IPS DF 4.7 (cell line): ENCODE results near the gene SERPINB6.
"Not testable (repeated sequence)": the region's sequence is repeated elsewhere in the genome, so short reads cannot be mapped to it uniquely, and the experiment has no call there.

Source experiments
- DNase-seq: peaks from one replicate; pipeline ENCODE4 v3.0.0-alpha.2; 2013; ENCODE audit warnings: low spot score; ENCODE audit errors: extremely low read depth

SERPINB6 gene

DNA sequence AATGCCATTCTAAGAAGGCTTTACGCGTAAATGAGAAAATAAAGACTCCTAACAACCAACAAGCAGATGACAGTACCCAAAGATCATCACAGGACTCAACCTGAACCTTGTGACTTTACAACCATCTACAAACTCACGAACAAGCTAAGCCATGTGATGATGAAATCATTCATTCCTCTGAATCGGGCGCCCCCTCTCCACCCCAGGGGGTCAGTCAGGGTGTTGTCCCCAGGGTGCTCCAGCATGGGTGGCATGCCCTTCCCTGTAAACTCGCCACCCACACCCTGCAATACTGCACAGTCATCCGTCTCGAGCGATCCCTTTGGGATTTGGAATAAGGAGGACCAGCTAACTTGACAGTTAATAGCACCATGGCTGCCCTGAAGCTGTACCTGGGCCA is 12.6 kb downstream of the SERPINB6 start:
- DNase-seq, result no peak

DNA sequence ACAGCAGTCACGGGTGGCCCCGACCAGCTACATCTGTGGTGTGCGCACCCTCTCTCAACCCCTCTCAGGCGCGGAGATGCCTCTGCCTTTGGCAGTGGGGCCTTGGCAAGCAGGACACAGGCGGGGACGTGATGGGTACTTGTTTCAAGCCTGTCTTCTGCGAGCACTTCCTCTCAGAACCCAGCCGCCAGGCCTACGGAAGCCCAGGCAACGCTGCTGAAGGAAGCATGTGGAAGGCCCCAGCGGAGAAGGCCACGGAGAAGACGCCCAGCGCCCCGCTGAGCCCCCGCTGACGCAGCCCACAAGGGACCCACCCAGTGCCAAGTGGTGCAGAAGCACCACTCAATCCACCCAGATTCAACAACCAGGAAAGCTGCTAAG is 13.0 kb downstream of the SERPINB6 start:
- DNase-seq, result no peak

DNA sequence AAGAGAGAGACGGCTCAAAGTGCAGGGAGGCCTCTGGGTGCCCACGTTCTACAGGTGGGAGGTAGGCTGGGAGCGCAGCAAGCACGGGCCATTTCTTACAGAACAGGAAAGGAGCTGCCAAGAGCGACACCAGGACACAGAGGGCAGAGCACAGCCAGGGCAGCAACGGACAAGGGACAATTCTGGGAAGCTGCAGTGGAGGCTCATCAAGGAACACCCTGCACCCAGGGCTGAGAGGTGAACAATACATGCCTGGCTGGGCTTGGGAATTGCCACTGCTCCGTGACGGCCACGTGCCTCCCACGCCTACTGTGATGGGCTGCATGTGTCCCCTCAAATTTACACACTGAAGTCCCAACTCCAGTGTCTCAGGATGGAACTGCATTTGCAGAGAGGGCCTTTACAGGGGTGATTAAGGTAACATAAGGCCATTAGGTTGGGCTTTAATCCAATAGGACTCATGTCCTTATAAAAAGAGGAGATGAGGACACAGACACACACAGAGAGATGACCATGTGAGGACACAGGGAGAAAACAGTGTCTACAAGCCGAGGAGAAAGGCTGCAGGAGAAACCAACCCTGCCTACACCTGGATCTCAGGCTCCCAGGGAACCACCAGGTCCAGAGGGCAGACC is 13.6 kb downstream of the SERPINB6 start:
- no peak for DNase-seq

DNA sequence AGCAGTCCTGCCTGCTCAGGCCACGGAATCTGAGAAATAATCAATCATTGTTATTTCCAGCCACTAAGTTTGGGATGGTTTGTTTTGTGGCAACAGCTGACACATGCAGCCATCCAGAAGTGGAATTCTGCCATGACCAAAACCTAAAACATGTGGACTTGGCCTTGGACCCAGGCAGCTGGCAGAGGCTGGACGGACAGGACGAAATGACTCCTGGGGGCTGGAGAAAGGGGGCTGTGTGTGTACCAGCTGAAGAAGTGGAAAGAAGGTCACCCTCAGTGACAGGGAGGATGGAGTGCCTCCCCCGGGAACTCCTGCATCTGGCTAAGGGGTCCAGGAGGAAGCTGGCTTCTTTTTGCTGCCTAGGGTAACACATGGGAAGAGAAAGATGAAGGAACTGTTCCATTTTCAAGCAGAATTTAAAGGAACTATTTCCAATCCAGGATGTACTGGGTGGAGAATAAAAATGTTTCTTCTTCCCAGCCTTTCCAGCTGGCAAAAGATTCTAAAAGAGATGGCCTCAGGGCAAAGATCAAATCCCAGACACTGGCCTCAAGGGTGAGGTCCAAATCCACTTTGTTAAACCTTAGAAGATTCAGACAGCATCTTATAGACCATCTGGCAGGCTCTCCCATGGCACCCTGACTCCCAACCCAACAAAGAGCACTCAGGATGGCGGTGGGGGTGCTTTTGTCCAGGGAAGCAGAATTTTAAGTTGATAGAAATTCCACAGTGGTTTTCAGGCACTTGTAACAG is 14.3 kb downstream of the SERPINB6 start:
- no peak for DNase-seq

DNA sequence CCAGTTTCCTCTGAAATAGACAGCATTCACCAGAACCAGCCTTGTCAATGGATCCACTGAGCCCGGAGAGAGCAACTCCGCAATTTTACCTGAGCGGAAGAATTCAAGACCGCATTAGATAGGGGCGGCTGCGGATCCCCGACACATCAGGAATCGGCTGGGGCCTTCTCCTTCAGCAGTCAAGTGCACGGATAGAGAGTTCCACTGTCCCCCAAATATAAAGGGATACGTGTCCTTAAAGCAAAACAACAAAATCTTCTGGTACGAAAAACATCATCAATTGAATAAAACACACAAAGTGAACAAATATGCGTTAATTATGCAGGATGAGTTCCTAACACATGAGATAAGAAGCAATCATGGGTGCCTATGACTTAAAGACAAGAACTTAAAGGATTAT is 18.3 kb downstream of the SERPINB6 start:
- DNase-seq, result no peak

DNA sequence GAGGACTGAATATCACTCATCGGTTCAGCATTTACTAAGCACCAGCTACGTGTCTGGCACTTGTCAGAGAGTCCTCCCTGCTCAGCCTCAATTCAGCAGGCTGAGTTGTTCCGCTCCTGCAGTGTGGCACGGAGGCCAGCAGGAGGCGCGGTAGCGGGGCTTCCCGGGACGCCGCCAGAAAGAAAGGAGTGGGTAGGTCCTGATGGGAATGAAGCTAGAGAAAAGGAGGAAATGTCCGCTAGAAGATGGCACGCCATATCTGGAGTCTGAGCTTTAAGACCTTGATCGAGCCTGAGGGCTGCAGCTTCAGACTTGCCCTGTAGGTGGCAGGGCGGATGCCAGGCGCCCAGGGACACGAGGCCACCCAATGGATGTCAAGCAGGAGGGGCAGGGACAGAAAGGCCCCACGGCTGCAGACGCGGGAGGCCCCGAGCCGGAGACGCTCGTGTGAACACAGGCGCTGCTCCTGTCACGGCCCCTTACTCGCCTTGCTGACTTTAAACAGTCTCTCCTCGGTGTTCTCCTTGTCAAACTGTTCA is 18.7 kb downstream of the SERPINB6 start:
- peak; percentile 93 for DNase-seq

DNA sequence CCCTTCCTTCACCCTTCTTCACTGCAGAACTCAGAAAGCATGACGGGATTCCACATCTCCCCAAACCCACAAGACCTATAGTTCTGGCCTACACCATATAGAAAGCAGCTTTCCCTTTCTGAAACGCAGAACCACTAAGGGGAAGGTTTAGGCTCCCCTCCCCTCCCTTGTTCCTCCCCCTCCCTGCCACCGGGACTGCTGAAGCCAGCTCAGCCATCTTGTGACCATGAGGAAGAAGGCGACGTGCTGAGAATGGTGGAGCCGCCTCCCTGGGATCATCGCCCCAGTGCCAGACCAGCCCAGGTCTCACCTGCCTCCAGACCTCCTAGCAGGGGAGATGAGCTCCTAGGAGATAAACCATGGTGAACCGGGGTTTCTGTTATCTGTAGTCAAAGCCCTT is 19.6 kb downstream of the SERPINB6 start:
- DNase-seq, result no peak

DNA sequence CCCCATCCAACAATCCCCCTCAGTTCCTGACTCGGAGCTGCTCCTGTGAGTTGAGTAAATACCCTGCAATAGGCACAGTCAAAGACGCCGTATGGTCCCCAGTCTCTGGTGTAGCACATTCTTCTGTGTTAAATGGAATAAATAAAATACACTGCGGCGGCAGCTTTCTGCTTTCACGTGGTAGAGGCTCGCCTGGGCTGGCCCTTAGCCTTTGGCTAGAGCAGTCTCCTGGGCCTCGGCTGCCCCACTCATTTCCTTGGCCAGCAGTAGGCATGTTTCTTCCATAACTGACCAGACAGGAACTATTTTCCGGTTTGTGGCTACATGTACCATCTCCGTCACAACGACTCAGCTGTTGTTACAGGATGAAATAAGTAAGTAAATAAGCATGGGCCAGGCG is 20.7 kb downstream of the SERPINB6 start:
- no peak for DNase-seq

DNA sequence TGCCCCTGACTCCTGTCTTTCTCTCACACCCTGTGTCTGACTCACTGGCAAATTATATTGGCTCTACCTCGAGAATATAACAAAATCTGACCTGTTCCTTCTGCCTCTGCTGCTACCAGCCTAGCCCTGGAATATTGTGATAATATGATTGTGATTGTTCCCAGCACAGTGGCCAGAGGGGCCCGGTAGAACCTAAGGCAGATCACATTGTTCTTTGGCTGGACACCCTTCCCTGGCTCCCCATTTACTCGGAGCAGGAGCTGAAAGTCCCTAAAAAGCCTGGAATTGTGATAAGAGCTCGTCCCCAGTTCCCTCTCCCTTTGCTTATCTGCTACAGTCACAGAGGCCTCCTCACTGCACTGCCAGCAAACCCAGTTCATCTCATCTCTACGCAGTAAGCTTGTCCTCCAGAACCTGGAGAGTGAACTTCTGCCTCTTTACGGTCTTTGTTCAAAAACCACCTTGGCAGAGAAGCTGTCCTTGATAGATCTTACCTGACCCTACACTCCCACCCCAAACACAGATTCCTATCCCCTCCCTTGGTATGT is 21.8 kb downstream of the SERPINB6 start:
- DNase-seq, result no peak

DNA sequence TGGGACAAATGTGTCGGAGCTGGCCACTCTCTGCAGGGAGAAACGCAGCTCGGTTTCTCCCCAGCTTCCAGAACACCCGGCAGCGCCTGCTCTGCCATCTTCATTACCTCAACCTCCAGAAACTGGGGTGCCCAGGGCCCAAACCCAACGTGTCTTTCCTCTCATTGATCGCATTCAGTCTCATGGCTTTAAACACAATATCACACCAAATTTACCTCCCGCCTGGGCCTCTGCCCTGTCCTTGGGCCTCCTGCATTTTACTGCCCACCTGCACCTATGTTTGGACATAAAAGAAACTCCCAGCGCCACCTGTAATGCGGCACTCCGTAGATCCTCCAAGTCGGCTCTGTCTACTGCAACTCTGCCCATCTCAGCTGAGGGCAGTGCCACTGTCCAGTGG is 22.2 kb downstream of the SERPINB6 start:
- DNase-seq, result no peak

DNA sequence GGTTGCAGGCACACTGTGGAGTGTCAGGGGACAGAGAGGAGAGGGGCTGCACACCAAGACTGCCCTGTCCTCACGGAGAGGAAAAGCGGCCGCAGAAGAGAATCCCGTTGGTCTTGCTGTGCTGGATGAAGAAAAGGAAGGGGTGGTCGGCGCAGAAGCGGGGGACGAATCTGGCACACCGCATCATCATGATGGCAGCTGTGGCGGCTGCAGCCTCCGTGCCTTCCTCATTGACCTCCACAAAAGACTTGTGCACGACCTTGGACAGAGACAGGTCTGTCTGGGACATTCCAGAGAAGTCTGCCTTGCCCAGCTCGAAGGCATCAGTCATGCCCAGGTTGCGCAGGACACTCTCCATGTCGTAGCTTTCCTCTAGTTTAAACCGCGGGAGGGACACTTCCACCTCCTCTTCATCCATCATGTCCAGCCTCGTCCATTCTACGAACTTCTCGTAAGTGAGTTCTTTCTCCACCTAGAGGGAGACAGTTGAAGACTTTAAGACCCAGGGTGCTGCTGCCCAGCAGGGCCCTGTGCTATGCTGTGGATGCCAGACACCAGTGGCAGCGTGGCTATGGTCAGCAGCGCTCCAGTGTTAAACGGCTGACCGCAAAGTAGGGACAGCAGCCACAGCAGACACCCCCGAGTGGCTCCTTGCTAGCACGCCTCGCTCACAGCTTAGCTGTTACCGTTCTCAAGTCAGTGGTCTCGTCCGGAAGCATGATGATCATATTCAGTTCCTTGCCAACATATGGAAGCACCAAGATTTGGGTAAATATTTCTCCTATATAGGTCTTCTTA is 22.9 kb downstream of the SERPINB6 start:
- DNase-seq, result no peak

DNA sequence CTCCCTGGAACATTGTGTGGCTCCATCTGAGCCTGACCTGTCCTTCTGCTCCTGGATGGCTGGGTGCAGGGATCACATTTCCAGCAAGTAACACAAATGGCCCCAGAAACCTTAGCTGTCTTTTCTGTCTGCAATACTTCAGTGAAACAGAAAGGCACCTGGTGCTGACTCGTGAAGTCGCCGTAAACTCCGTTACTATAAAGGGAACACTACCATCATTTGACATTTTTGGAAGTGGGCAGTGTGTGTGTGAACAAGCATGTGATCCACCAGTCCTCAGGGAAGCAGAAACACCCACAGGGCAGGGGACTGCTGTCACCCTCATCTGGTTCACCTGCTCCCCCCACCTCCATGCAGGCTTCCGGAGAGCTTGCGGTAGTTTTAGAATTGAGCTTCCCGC is 23.9 kb downstream of the SERPINB6 start:
- DNase-seq, result no peak

DNA sequence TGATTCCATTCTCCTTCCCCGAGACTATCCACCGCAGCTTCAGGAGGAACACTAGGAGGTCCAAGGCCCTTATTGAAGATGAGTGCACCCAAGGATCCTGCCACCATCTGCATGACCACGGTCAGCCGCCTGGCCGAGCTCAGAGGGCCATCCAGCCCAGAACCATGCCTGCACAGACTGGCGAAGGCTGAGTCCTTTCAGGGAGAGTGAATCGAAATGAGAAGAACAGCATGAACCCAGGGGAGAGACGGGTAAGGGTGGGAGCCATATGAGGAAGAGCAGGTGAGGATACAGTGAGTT is 26.3 kb downstream of the SERPINB6 start:
- DNase-seq, result no peak

DNA sequence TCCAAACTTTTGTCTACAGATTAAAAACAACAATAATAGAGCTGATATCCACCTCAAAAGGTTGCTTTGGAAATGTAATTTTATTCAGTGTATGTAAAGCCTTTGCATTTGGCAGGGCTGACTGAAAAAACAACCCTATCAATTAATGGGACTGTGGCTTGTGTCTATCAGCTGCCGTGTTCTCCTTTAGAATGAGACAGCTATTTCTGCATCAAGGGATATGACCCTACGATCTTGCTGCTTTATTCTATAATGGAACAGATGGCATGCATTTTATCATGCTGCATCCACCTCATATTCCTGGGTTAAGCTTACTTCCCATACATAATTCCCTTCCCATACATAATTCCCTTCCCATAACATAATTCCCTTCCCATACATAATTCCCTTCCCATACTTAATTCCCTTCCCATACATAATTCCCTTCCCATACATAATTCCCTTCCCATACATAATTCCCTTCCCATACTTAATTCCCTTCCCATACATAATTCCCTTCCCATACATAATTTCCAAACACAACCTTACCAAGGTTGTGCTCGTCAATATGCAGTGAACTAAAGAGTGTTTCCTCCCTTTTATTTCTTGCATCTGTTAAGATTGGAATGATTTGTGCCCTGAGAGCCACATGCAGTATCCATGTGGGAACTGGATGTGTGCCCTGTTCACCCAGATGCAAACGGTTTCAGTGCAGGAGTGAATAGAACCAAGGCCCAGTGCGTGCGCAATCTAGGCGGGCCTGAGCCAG is 26.8 kb downstream of the SERPINB6 start:
- DNase-seq, result no peak

DNA sequence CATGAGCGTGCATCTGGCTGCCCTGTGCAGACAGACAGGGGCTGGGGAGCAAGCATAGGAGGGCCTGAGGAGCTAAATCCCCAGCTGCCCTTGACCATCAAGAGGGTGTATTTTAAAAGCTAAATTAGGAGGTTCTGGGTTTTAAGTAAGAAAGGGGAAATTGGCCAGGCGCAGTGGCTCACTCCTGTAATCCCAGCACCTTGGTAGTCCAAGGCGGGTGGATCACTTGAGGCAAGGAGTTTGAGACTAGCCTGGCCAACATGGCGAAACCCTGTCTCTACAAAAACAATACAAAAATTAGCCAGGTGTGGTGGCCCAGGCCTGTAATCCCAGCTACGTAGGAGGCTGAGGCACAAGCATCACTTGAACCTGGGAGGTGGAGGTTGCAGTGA is 27.8 kb downstream of the SERPINB6 start:
- DNase-seq, result no peak

DNA sequence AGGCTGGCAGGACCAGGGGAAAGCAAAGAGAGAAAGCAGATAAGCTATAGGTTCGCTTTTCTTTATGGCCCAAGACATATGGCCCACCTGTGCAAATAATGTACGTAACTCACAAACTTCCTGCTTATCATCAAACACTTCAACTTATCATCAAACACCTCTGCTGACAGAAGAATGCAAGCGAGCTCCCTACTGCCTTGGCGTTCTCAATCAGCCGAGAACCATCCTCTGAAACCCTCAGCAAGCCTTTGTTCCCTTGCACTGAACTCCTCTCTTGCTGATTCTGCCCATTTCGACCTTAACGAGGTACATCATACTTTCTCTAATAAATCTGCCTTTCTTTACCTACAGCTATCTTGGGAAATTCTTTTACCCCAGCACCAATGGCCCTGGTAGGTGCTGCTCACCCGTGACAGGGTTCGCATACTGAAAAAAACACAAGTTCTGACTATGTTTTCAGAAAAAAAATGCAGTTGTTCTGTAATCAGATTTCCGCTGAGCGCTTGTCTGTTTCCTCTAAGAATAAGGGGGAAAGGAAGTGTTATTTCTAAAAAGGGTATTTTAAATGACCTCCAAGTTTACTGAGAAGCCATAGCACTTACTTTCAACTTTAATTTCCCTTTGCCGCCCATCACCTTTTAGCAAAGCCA is 28.3 kb downstream of the SERPINB6 start:
- DNase-seq, result no peak

DNA sequence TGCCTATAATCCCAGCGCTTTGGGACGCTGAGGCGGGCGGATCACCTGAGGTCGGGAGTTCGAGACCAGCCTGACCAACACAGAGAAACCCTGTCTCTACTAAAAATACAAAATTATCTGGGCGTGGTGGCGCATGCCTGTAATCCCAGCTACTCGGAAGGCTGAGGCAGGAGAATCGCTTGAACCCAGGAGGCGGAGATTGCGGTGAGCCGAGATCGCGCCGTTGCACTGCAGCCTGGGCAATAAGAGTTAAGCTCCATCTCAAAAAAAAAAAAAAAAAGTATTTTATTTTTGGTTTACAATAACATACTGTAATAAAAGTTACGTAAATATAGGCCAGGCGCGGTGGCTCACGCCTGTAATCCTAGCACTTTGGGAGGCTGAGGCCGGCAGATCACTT is 29.3 kb downstream of the SERPINB6 start:
- DNase-seq, result not testable (repeated sequence)

DNA sequence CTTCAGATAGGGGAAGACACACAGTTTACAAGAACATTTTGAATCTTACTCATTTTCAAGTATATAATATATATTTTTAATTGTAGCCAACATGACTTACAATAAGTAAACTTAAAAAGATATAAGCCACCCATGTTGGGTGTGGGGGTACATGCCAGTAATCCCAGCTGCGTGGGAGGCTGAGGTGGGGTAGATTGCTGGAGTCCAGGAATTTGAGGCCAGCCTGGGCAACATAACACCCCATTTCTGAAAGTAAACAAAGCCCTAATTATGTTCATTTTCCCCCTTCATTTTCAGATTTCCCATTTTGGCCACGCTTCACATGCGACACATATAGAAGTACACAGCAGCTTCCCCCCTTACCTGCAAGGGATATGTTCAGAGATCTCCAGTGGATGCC is 30.5 kb downstream of the SERPINB6 start:
- DNase-seq, result no peak

DNA sequence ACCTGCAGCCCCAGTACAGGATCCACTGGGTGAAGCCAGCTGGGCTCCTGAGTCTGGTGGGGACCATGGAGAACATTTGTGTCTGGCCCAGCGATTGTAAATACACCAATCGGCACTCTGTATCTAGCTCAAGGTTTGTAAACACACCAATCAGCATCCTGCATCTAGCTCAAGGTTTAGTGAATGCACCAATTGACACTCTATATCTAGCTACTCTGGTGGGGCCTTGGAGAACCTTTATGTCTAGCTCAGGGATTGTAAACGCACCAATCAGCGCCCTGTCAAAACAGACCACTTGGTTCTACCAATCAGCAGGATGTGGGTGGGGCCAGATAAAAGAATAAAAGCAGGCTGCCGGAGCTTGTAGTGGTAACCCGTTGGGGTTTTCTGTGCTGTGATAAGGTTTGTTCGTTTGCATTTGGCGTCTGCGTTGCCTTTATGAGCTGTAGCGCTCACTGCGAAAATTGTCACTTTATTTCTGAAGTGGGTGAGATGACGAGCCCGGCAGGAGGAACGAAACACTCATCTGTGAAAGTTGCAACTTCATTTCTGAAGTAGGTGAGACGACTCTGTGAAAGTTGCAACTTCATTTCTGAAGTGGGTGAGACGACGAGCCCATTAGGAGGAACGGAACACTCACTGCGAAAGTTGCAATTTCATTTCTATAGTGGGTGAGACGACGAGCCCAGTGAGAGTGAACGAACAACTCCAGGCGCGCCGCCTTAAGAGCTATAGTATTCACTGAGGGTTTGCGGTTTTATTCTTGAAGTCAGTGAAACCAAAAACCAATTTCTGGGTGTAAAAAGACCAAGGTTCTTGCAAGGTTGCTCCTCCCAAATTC is 31.1 kb downstream of the SERPINB6 start:
- no peak for DNase-seq
